HEK293 (cell line): ENCODE data around the gene OTUD6A.

Source experiments
- CTCF ChIP-seq: fragments of 450-650 bp; formaldehyde crosslinking; IDR thresholded peaks from 2 replicates; pipeline ENCODE4 v1.5.1; 2016; ENCODE audit warnings: missing biosample characterization, missing genetic modification characterization
- SP2 ChIP-seq: fragments of 450-650 bp; formaldehyde crosslinking; IDR thresholded peaks from 2 replicates; pipeline ENCODE4 v1.5.1; 2016; ENCODE audit warnings: missing biosample characterization, missing genetic modification characterization
- ZBTB49 ChIP-seq: fragments of 450-650 bp; formaldehyde crosslinking; IDR thresholded peaks from 2 replicates; pipeline ENCODE4 v1.5.1; 2016; ENCODE audit warnings: missing biosample characterization, missing genetic modification characterization, low read depth
- ZNF174 ChIP-seq: fragments of 450-650 bp; formaldehyde crosslinking; IDR thresholded peaks from 2 replicates; pipeline ENCODE4 v1.5.0; 2017; ENCODE audit warnings: missing biosample characterization, mild to moderate bottlenecking, missing genetic modification characterization
- ZNF274 ChIP-seq, 2 experiments: fragments of 200-500 bp in 1 of 2; fragments of 450-650 bp in 1 of 2; sonication (Bioruptor generic) in 1 of 2; formaldehyde crosslinking in 1 of 2; IDR thresholded peaks; 2 replicates each; pipeline versions ENCODE4 v1.5.1 to v1.6.1; 2014 to 2016; ENCODE audit warnings: borderline replicate concordance in 1 of 2, inconsistent platforms in 1 of 2, low read length in 1 of 2, missing biosample characterization in 1 of 2, missing genetic modification characterization in 1 of 2
- ZNF366 ChIP-seq: fragments of 450-650 bp; formaldehyde crosslinking; conservative IDR thresholded peaks from 2 replicates; pipeline ENCODE4 v1.5.1; 2016; ENCODE audit warnings: missing biosample characterization, missing genetic modification characterization
- ZNF654 ChIP-seq: fragments of 450-650 bp; formaldehyde crosslinking; IDR thresholded peaks from 2 replicates; pipeline ENCODE4 v1.5.1; 2016; ENCODE audit warnings: low read depth, missing biosample characterization, missing genetic modification characterization

GRCh38 chrX:70033348-70034051 lies 28.8 kb upstream of the OTUD6A start:
- TF ChIP-seq ZBTB49 (tag by site-specific recombination) = no peak
- TF ChIP-seq ZNF174 = no peak
- peak; percentile 36 for TF ChIP-seq CTCF
- TF ChIP-seq SP2 (tag by site-specific recombination) = no peak
- TF ChIP-seq ZNF654 = peak; percentile 31
- TF ChIP-seq ZNF366 (tag by site-specific recombination) = no peak
- TF ChIP-seq ZNF274 (IDR thresholded peaks at IDR 0.05; ENCODE audit: low read length) = no peak
- no peak for TF ChIP-seq ZNF274 (tag by site-specific recombination; IDR thresholded peaks at IDR 0.05; ENCODE audit: borderline replicate concordance)
